Endothelial cell of umbilical vein (primary cell): ENCODE results near the gene TMEM87B. TPM values are rescaled to one million over a fixed set of nuclear protein-coding genes. Genes with fewer than 3 reads are reported as not detected.

ENCODE experiments used
- BruUV-seq: library from RNA; stranded (reverse); fragments of 400-500 nt; replicated peaks from 2 replicates; lab custom pipeline; 2021; lab: Mats Ljungman, UMichigan
- CTCF ChIA-PET: fragments of 300-600, 350-600 bp; sonication (Branson Sonifier 250); formaldehyde crosslinking; loops from one replicate; lab custom pipeline; 2021; ENCODE audit warnings: antibody characterized with exemption, inconsistent platforms; lab: Charles Lee
- POLR2A ChIA-PET: fragments of 300-600, 350-600 bp; sonication (Branson Sonifier 250); formaldehyde crosslinking; loops from one replicate; lab custom pipeline; 2021; ENCODE audit warnings: antibody characterized with exemption, inconsistent platforms; lab: Charles Lee
- DNase-seq: peaks from one replicate; pipeline ENCODE4 v3.0.0-alpha.2; 2011; ENCODE audit warnings: low read depth, low spot score
- FAIRE-seq: peaks from 2 replicates; lab custom pipeline; 2011; peaks lifted over from hg19 to GRCh38; lab: Jason Lieb, UNC
- H2AFZ ChIP-seq: 2 replicates; pipeline ENCODE4 v1.6.0; 2012; ENCODE audit warnings: low read depth, low read length, control low read depth, inconsistent platforms
- H3K27ac ChIP-seq: 2 replicates; pipeline ENCODE4 v1.5.1; 2011; ENCODE audit warnings: low read depth, mild to moderate bottlenecking, control low read depth, low read length, moderate library complexity; ENCODE audit not compliant: insufficient read depth
- H3K27me3 ChIP-seq, 2 experiments: 2 replicates each; pipeline versions ENCODE4 v1.6.0 to v1.6.1; 2011; ENCODE audit warnings: low read length in 2 of 2, mixed read lengths in 1 of 2; ENCODE audit not compliant: control insufficient read depth in 2 of 2, insufficient read depth in 2 of 2
- H3K36me3 ChIP-seq, 2 experiments: 2 replicates in 1 of 2; 3 replicates in 1 of 2; pipeline ENCODE4 v1.5.1; 2011; ENCODE audit warnings: low read length in 2 of 2, mild to moderate bottlenecking in 1 of 2, moderate library complexity in 1 of 2; ENCODE audit not compliant: control insufficient read depth in 2 of 2, insufficient read depth in 2 of 2; ENCODE audit errors: extremely low read depth in 1 of 2
- H3K4me1 ChIP-seq: 3 replicates; pipeline ENCODE4 v1.5.1; 2011; ENCODE audit warnings: mild to moderate bottlenecking, low read length; ENCODE audit not compliant: control insufficient read depth, insufficient read depth; ENCODE audit errors: extremely low read depth
- H3K4me2 ChIP-seq: 2 replicates; pipeline ENCODE4 v1.6.1; 2011; ENCODE audit warnings: low read length, control low read depth, mixed read lengths; ENCODE audit not compliant: insufficient read depth
- H3K4me3 ChIP-seq, 3 experiments: fragments of 200-600 bp in 1 of 3; sonication (generic), shearing (Covaris generic) in 1 of 3; replicated peaks in 1 of 3; 2 replicates each; pipeline ENCODE4 v1.5.1; 2011 to 2016; ENCODE audit warnings: control low read depth in 3 of 3, low read length in 3 of 3, mild to moderate bottlenecking in 2 of 3, inconsistent platforms in 1 of 3, low read depth in 1 of 3, moderate library complexity in 1 of 3; ENCODE audit not compliant: insufficient read depth in 1 of 3
- H3K79me2 ChIP-seq: 2 replicates; pipeline ENCODE4 v1.6.0; 2012; ENCODE audit warnings: low read length, inconsistent platforms; ENCODE audit not compliant: control insufficient read depth, insufficient read depth
- H3K9ac ChIP-seq: replicated peaks from 2 replicates; pipeline ENCODE3; 2011; ENCODE audit warnings: low read length, control low read depth; ENCODE audit not compliant: insufficient read depth; ENCODE audit errors: extremely low read depth
- H3K9me1 ChIP-seq: replicated peaks from 3 replicates; pipeline ENCODE4 v1.6.0; 2011; ENCODE audit warnings: mild to moderate bottlenecking, low read length; ENCODE audit not compliant: control insufficient read depth, insufficient read depth; ENCODE audit errors: extremely low read depth
- H3K9me3 ChIP-seq: replicated peaks from 2 replicates; pipeline ENCODE4 v1.5.1; 2012; ENCODE audit warnings: low read length, inconsistent platforms; ENCODE audit not compliant: control insufficient read depth, insufficient read depth
- H4K20me1 ChIP-seq: replicated peaks from 2 replicates; pipeline ENCODE3; 2011; ENCODE audit warnings: mild to moderate bottlenecking, low read length; ENCODE audit not compliant: control insufficient read depth, insufficient read depth; ENCODE audit errors: extremely low read depth
- EZH2 ChIP-seq: IDR thresholded peaks from 2 replicates; pipeline ENCODE4 v1.6.1; 2012; ENCODE audit warnings: borderline replicate concordance, low read depth, mild to moderate bottlenecking, moderate library complexity, low read length, inconsistent platforms; ENCODE audit not compliant: severe bottlenecking
- FOS ChIP-seq: IDR thresholded peaks from 2 replicates; pipeline ENCODE4 v1.6.1; 2011; ENCODE audit warnings: mild to moderate bottlenecking, low read length, moderate library complexity, borderline replicate concordance; ENCODE audit not compliant: insufficient read depth
- GATA2 ChIP-seq: IDR thresholded peaks from 2 replicates; pipeline ENCODE4 v1.7.0; 2011; ENCODE audit warnings: low read depth, mild to moderate bottlenecking, moderate library complexity, mixed read lengths, low read length; ENCODE audit not compliant: insufficient read length, insufficient read depth
- JUN ChIP-seq: IDR thresholded peaks from 2 replicates; pipeline ENCODE4 v1.6.1; 2011; ENCODE audit warnings: borderline replicate concordance, low read depth; ENCODE audit not compliant: insufficient read length, insufficient read depth
- dilution Hi-C: fragments of 300-500 bp; cut with MboI; formaldehyde crosslinking; loops from one replicate; pipeline ENCODE4 v1.15.0; 2019; ENCODE audit warnings: low sequenced_read_pairs; ENCODE audit not compliant: extremely low pct_ligation_motif_present
- intact Hi-C: fragments of 100-400 bp; cut with micrococcal nuclease; formaldehyde crosslinking; loops from one replicate; pipeline ENCODE4 v1.10.0; 2022
- polyA plus RNA-seq, 4 experiments: library from polyadenylated mRNA; depleted of rRNA in 3 of 4; stranded (reverse) in 3 of 4; unstranded in 1 of 4; fragments of >200 nt; gene quantifications; 2 replicates each; pipeline versions ENCODE4 v1.2.1 to v1.2.3, GENCODE V29; 2011 to 2012; ENCODE audit warnings: missing spikeins in 1 of 4
- total RNA-seq: library from RNA; stranded (reverse); gene quantifications from 2 replicates; pipeline ENCODE4 v1.2.3, GENCODE V29; 2021
- TF ChIP-seq, protein P1 (sequence below): IDR thresholded peaks from 2 replicates; pipeline ENCODE4 v1.6.1; 2011; ENCODE audit not compliant: insufficient read depth, insufficient read length

The TMEM87B gene
- total and polyA plus RNA-seq, 2 donors (not counting 3 experiments of a cell fraction or from before 2014, with no cell fraction given): 17.6 to 21.5 TPM

DNA sequence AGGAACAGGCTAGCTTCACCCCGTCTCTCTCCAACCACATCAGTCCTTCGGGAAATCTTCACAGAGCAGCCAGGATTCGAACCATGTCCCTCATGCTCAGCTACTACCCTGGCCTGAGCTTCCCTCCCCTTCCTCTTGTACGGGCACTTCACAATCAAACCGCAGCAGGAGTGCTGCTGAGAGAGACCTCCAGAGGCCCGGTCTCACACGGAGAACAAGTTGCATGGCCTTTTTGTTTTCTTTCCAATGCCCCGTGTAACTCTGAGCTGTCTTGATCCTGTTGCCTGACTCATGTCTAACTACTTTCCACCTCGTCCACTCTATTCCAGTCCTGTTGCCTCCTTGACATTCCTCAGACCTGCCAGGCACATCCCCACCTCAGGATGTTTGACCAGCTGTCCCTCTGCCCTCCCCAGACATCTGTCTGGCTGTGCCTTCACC, 108.5 kb downstream of the TMEM87B start:
- H4K20me1 ChIP-seq: no peaks in the 10 kb centered on the region
- intact Hi-C loops: no loop called here
- H3K9me1 ChIP-seq: no peaks in the 10 kb centered on the region
- no peak overlapping the region for H3K9ac ChIP-seq
- no peak for DNase-seq
- ChIA-PET POLR2A (no interaction called here), CTCF (no interaction called here)
- no peaks in the 10 kb centered on the region for H3K9me3 ChIP-seq
- H3K4me1 ChIP-seq: no peaks in the 10 kb centered on the region
- H2AFZ ChIP-seq: no peak overlapping the region
- no TSS peak for BruUV-seq
- H3K27me3 ChIP-seq: peaks cover 0 to 2% of the 10 kb centered on the region in 2 experiments
- H3K36me3 ChIP-seq: no peaks in the 10 kb centered on the region
- no peak for FAIRE-seq
- no peak for TF ChIP-seq JUN
- no peak for TF ChIP-seq FOS
- no peak for TF ChIP-seq GATA2
- no peaks in the 10 kb centered on the region for H3K79me2 ChIP-seq
- H3K27ac ChIP-seq: no peak overlapping the region
- H3K4me3 ChIP-seq: no peak overlapping the region
- dilution Hi-C loops: no loop called here
- no peak overlapping the region for H3K4me2 ChIP-seq

DNA sequence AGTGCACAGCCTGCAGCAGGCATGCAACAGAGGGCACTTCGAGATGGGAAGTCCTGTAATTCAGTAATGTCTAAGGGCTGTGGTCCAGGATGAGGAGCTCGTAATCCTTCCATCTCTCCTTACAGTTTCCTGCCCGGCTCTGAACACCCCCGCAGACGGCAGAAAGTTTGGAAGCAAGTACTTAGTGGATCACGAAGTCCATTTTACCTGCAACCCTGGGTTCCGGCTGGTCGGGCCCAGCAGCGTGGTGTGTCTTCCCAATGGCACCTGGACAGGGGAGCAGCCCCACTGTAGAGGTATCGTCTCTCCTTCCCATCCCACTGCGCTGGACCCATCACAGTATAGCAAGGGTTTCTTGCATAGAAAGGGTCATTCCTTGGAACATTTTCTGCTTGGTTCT, 109.8 kb downstream of the TMEM87B start:
- H3K9me1 ChIP-seq: no peaks in the 10 kb centered on the region
- H3K27me3 ChIP-seq: peaks cover 0 to 2% of the 10 kb centered on the region in 2 experiments
- H3K4me2 ChIP-seq: no peak overlapping the region
- dilution Hi-C loops: no loop called here
- no peaks in the 10 kb centered on the region for H4K20me1 ChIP-seq
- no peaks in the 10 kb centered on the region for H3K9me3 ChIP-seq
- no peak overlapping the region for H3K27ac ChIP-seq
- BruUV-seq: no TSS peak
- H3K9ac ChIP-seq: no peak overlapping the region
- no peaks in the 10 kb centered on the region for H3K79me2 ChIP-seq
- ChIA-PET CTCF (no interaction called here), POLR2A (no interaction called here)
- no peak for FAIRE-seq
- H3K4me1 ChIP-seq: no peaks in the 10 kb centered on the region
- H3K36me3 ChIP-seq: no peaks in the 10 kb centered on the region
- DNase-seq: no peak
- intact Hi-C loops: no loop called here
- no peak overlapping the region for H2AFZ ChIP-seq
- no peak overlapping the region for H3K4me3 ChIP-seq
- TF ChIP-seq, protein P1, sequence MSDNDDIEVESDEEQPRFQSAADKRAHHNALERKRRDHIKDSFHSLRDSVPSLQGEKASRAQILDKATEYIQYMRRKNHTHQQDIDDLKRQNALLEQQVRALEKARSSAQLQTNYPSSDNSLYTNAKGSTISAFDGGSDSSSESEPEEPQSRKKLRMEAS: no peak
- TF ChIP-seq EZH2: no peak
